HepG2 (cell line): Measurements from ENCODE around the gene SKI. TPM values are rescaled to one million over a fixed set of nuclear protein-coding genes. Genes with fewer than 3 reads are reported as not detected.

Source experiments
- BRCA1 ChIP-seq: sonication (generic); formaldehyde crosslinking; IDR thresholded peaks from 2 replicates; pipeline ENCODE4 v1.4.0; 2020; ENCODE audit warnings: missing genetic modification reagents
- E2F1 ChIP-seq: sonication (generic); formaldehyde crosslinking; IDR thresholded peaks from 2 replicates; pipeline ENCODE4 v1.5.0; 2020; ENCODE audit warnings: missing genetic modification reagents
- ETV5 ChIP-seq: IDR thresholded peaks from 2 replicates; pipeline ENCODE4 v1.6.1; 2018; ENCODE audit warnings: missing biosample characterization, missing genetic modification reagents, inconsistent platforms, borderline replicate concordance
- FLYWCH1 ChIP-seq: sonication (generic); formaldehyde crosslinking; IDR thresholded peaks from 2 replicates; pipeline ENCODE4 v1.8.1; 2023; ENCODE audit warnings: mild to moderate bottlenecking, missing genetic modification reagents
- HINFP ChIP-seq: sonication (generic); formaldehyde crosslinking; IDR thresholded peaks from 2 replicates; pipeline ENCODE4 v1.4.0; 2020; ENCODE audit warnings: low read depth, mild to moderate bottlenecking, missing genetic modification reagents
- HNF1A ChIP-seq, 2 experiments: sonication (generic) in 1 of 2; formaldehyde crosslinking in 1 of 2; IDR thresholded peaks; 2 replicates each; pipeline versions ENCODE4 v1.4.0 to v1.6.1; 2016 to 2020; ENCODE audit warnings: borderline replicate concordance in 1 of 2, low read depth in 1 of 2, mild to moderate bottlenecking in 1 of 2, missing genetic modification reagents in 1 of 2
- KAT7 ChIP-seq: IDR thresholded peaks from 2 replicates; pipeline ENCODE4 v1.6.1; 2018; ENCODE audit warnings: borderline replicate concordance, missing compliant biosample characterization
- KLF16 ChIP-seq, 2 experiments: sonication (generic) in 1 of 2; formaldehyde crosslinking in 1 of 2; IDR thresholded peaks; 2 replicates each; pipeline versions ENCODE4 v1.6.1 to v1.8.0; 2016 to 2023; ENCODE audit warnings: missing genetic modification reagents in 2 of 2, missing compliant biosample characterization in 1 of 2
- LCORL ChIP-seq, 2 experiments: fragments of 450-650 bp in 1 of 2; sonication (generic) in 1 of 2; formaldehyde crosslinking in 1 of 2; IDR thresholded peaks; 2 replicates each; pipeline versions ENCODE4 v1.5.0 to v1.6.1; 2017 to 2020; ENCODE audit warnings: antibody characterized with exemption in 1 of 2, missing genetic modification reagents in 1 of 2
- MXD4 ChIP-seq: IDR thresholded peaks from 2 replicates; pipeline ENCODE4 v1.6.1; 2016; ENCODE audit warnings: mild to moderate bottlenecking, missing biosample characterization, missing genetic modification reagents
- NBN ChIP-seq: fragments of 450-650 bp; conservative IDR thresholded peaks from 2 replicates; pipeline ENCODE4 v1.6.1; 2017
- NCOR1 ChIP-seq: fragments of 200-600 bp; sonication (generic); IDR thresholded peaks from 2 replicates; pipeline ENCODE4 v1.7.0; 2017; ENCODE audit warnings: antibody characterized with exemption, low read length, borderline replicate concordance
- PHF8 ChIP-seq: sonication (generic); formaldehyde crosslinking; IDR thresholded peaks from 2 replicates; pipeline ENCODE4 v1.5.0; 2020; ENCODE audit warnings: missing genetic modification reagents
- RAD21 ChIP-seq: fragments of 450-650 bp; formaldehyde crosslinking; IDR thresholded peaks from 2 replicates; pipeline ENCODE4 v1.5.0; 2020; ENCODE audit warnings: mild to moderate bottlenecking
- RELA ChIP-seq: sonication (generic); formaldehyde crosslinking; IDR thresholded peaks from 2 replicates; pipeline ENCODE4 v1.4.0; 2020; ENCODE audit warnings: missing genetic modification reagents
- RXRA ChIP-seq: sonication (generic); formaldehyde crosslinking; IDR thresholded peaks from 2 replicates; pipeline ENCODE4 v1.5.1; 2020; ENCODE audit warnings: missing genetic modification reagents
- SMAD3 ChIP-seq: sonication (generic); formaldehyde crosslinking; IDR thresholded peaks from 2 replicates; pipeline ENCODE4 v1.4.0; 2020; ENCODE audit warnings: missing genetic modification reagents
- ZFP37 ChIP-seq: sonication (generic); formaldehyde crosslinking; IDR thresholded peaks from 2 replicates; pipeline ENCODE4 v1.4.0; 2020; ENCODE audit warnings: missing genetic modification reagents, borderline replicate concordance
- ZNF274 ChIP-seq: sonication (generic); formaldehyde crosslinking; IDR thresholded peaks from 2 replicates; pipeline ENCODE4 v1.5.1; 2020; ENCODE audit warnings: mild to moderate bottlenecking, missing genetic modification reagents
- ZNF30 ChIP-seq: sonication (generic); formaldehyde crosslinking; IDR thresholded peaks from 2 replicates; pipeline ENCODE4 v1.5.0; 2020; ENCODE audit warnings: mild to moderate bottlenecking, missing genetic modification reagents
- ZNF350 ChIP-seq: sonication (generic); formaldehyde crosslinking; IDR thresholded peaks from 2 replicates; pipeline ENCODE4 v1.4.0; 2020; ENCODE audit warnings: mild to moderate bottlenecking, low read depth, missing genetic modification reagents, borderline replicate concordance
- polyA plus RNA-seq, 8 experiments: library from polyadenylated mRNA; depleted of rRNA in 3 of 8; stranded (reverse) in 7 of 8; unstranded in 1 of 8; fragments of >200 nt; fragmentation: Illumina TruSeq in 4 of 8; extraction: Trizol in 4 of 8; gene quantifications; 2 replicates each; pipeline versions ENCODE4 v1.2.1 to v1.2.3, GENCODE V29; 2011 to 2016; ENCODE audit warnings: low read depth in 4 of 8, missing spikeins in 1 of 8, mixed read lengths in 1 of 8; ENCODE audit not compliant: insufficient read depth in 1 of 8
- total RNA-seq, 5 experiments: library from RNA; depleted of rRNA; stranded (reverse); fragments of >200 nt; fragmentation: Illumina TruSeq; extraction: Trizol; gene quantifications; 2 replicates each; pipeline ENCODE4 v1.2.3, GENCODE V29; 2016; ENCODE audit warnings: low read depth in 1 of 5
- TF ChIP-seq, protein P1 (sequence below): sonication (generic); formaldehyde crosslinking; IDR thresholded peaks from 2 replicates; pipeline ENCODE4 v1.8.1; 2023; ENCODE audit warnings: mild to moderate bottlenecking, missing genetic modification reagents, borderline replicate concordance

SKI gene
- total and polyA plus RNA-seq, 2 of the 13 experiments (the other 11 are each of a cell fraction or from before 2014, with no cell fraction given) = 4.7 to 6.9 TPM

GRCh38 chr1:2194898-2195673, 33.0 kb upstream of the SKI start (continued):
- 0 out of 2 replicates have a peak, but pooled peaks have one; percentile 52 for TF ChIP-seq E2F1
- no peak for TF ChIP-seq NBN
- TF ChIP-seq ZNF30 = no peak
- no peak for TF ChIP-seq HNF1A (IDR thresholded peaks at IDR 0.05; ENCODE audit: low read depth)
- peak; percentile 31; the same call in 1 of the 2 replicates for TF ChIP-seq HNF1A (CRISPR knock-in tag; IDR thresholded peaks at IDR 0.05; ENCODE audit: borderline replicate concordance)
- TF ChIP-seq PHF8 (CRISPR knock-in tag) = peak; percentile 57
- TF ChIP-seq ZNF274 (CRISPR knock-in tag) = 0 out of 2 replicates have a peak, but pooled peaks have one; percentile 69
- TF ChIP-seq ZFP37 (CRISPR knock-in tag) = no peak
- peak; percentile 58; the same call in 1 of the 2 replicates for TF ChIP-seq KAT7
- TF ChIP-seq KLF16 (CRISPR knock-in tag; IDR thresholded peaks at IDR 0.05) = peak in 1 of 2 experiments; percentile 76; a peak in 1 of 4 replicates
- TF ChIP-seq SMAD3 = peak; percentile 56; the same call in 1 of the 2 replicates
- no peak for TF ChIP-seq LCORL (IDR thresholded peaks at IDR 0.05)
- TF ChIP-seq LCORL (CRISPR knock-in tag; IDR thresholded peaks at IDR 0.05) = peak; percentile 94
- TF ChIP-seq MXD4 = 0 out of 2 replicates have a peak, but pooled peaks have one; percentile 19
- TF ChIP-seq ZNF350 = peak; percentile 59; the same call in 1 of the 2 replicates
- TF ChIP-seq NCOR1 = 0 out of 2 replicates have a peak, but pooled peaks have one; percentile 40
- peak; percentile 62; the same call in 1 of the 2 replicates for TF ChIP-seq ETV5 (CRISPR knock-in tag)
- peak; percentile 99 for TF ChIP-seq RAD21
- TF ChIP-seq BRCA1 = peak; percentile 54; the same call in 1 of the 2 replicates
- TF ChIP-seq HINFP = no peak
- TF ChIP-seq RXRA (CRISPR knock-in tag) = peak; percentile 55; the same call in 1 of the 2 replicates
- TF ChIP-seq, protein P1, sequence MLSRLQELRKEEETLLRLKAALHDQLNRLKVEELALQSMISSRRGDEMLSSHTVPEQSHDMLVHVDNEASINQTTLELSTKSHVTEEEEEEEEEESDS (CRISPR knock-in tag) = no peak
- TF ChIP-seq FLYWCH1 (CRISPR knock-in tag) = no peak
- TF ChIP-seq RELA (CRISPR knock-in tag) = 0 out of 2 replicates have a peak, but pooled peaks have one; percentile 38
